HepG2 (cell line): Measurements from ENCODE around the gene ENO2.

Experiments used
- CTCF ChIP-seq: sonication (generic); formaldehyde crosslinking; IDR thresholded peaks from 2 replicates; pipeline ENCODE4 v1.5.0; 2020; ENCODE audit warnings: mild to moderate bottlenecking, missing genetic modification reagents, moderate library complexity
- ELF1 ChIP-seq: sonication (generic); formaldehyde crosslinking; IDR thresholded peaks from 2 replicates; pipeline ENCODE4 v1.4.0; 2020; ENCODE audit warnings: missing genetic modification reagents
- HINFP ChIP-seq: sonication (generic); formaldehyde crosslinking; IDR thresholded peaks from 2 replicates; pipeline ENCODE4 v1.4.0; 2020; ENCODE audit warnings: low read depth, mild to moderate bottlenecking, missing genetic modification reagents
- JUND ChIP-seq: sonication (generic); formaldehyde crosslinking; IDR thresholded peaks from 2 replicates; pipeline ENCODE4 v1.8.0; 2022; ENCODE audit warnings: mild to moderate bottlenecking, missing genetic modification reagents
- MED8 ChIP-seq: sonication (generic); formaldehyde crosslinking; IDR thresholded peaks from 2 replicates; pipeline ENCODE4 v1.8.1; 2023; ENCODE audit warnings: mild to moderate bottlenecking, missing genetic modification reagents; ENCODE audit not compliant: insufficient replicate concordance
- NCOA2 ChIP-seq: sonication (generic); formaldehyde crosslinking; IDR thresholded peaks from 2 replicates; pipeline ENCODE4 v1.8.0; 2022; ENCODE audit warnings: inconsistent platforms
- POLR2AphosphoS5 ChIP-seq: IDR thresholded peaks from 2 replicates; pipeline ENCODE4 v1.6.1; 2012; ENCODE audit warnings: low read depth, low read length
- ZBTB21 ChIP-seq: sonication (generic); formaldehyde crosslinking; IDR thresholded peaks from 2 replicates; pipeline ENCODE4 v1.4.0; 2020; ENCODE audit warnings: missing genetic modification reagents
- ZNF460 ChIP-seq: sonication (generic); formaldehyde crosslinking; IDR thresholded peaks from 2 replicates; pipeline ENCODE4 v1.5.1; 2020; ENCODE audit warnings: missing genetic modification reagents, mild to moderate bottlenecking, borderline replicate concordance
- ZNF510 ChIP-seq: sonication (generic); formaldehyde crosslinking; IDR thresholded peaks from 2 replicates; pipeline ENCODE4 v1.4.0; 2020; ENCODE audit warnings: low read depth, mild to moderate bottlenecking, missing genetic modification reagents
- ZNF678 ChIP-seq: sonication (generic); formaldehyde crosslinking; IDR thresholded peaks from 2 replicates; pipeline ENCODE4 v1.4.0; 2020; ENCODE audit warnings: mild to moderate bottlenecking, missing genetic modification reagents
- ZNF703 ChIP-seq: sonication (generic); formaldehyde crosslinking; IDR thresholded peaks from 2 replicates; pipeline ENCODE4 v1.5.1; 2020; ENCODE audit warnings: missing genetic modification reagents, mild to moderate bottlenecking, moderate library complexity, borderline replicate concordance
- TF ChIP-seq, protein P1 (sequence below): IDR thresholded peaks from 2 replicates; pipeline ENCODE4 v1.6.1; 2016; ENCODE audit warnings: missing genetic modification reagents, missing compliant biosample characterization

DNA sequence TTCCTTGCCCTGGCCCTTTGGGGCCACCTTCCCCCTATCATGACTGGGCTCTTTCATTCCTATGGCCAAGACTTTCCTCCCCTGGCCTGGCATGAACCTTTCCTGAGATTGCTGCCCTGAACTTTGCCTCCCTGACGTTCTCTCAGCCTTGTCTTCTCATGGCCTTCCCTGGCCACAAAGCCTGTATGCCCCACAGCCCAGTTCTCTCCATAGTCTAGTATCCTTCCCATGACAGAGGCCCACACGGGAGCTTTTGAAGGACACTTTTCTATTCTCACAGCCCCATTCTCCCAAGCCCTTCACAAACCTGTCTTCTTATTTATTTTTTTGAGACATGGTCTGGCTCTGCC, 24.8 kb downstream of the ENO2 start:
- TF ChIP-seq ZNF460 (CRISPR knock-in tag) (no peak), CTCF (CRISPR knock-in tag) (no peak), MED8 (CRISPR knock-in tag) (no peak), POLR2AphosphoS5 (no peak), ZNF703 (CRISPR knock-in tag) (no peak), JUND (no peak), ZNF510 (CRISPR knock-in tag) (no peak), ZNF678 (no peak), HINFP (no peak), ELF1 (CRISPR knock-in tag) (no peak), ZBTB21 (CRISPR knock-in tag) (no peak), NCOA2 (CRISPR knock-in tag) (no peak)
- TF ChIP-seq, protein P1, sequence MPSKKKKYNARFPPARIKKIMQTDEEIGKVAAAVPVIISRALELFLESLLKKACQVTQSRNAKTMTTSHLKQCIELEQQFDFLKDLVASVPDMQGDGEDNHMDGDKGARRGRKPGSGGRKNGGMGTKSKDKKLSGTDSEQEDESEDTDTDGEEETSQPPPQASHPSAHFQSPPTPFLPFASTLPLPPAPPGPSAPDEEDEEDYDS (CRISPR knock-in tag) = no peak
